HL-60 (cell line): ENCODE data around the gene DYNC1H1.

Experiments
- DNase-seq, 2 experiments: peaks; one replicate each; pipeline ENCODE4 v3.0.0-alpha.2; 2010 to 2020; ENCODE audit warnings: low read depth in 1 of 2, low spot score in 1 of 2
- H3K27ac ChIP-seq: fragments of 250-450 bp; sonication (Bioruptor Pico); replicated peaks from 2 replicates; pipeline ENCODE4 v1.5.1; 2020; ENCODE audit warnings: mild to moderate bottlenecking, moderate library complexity
- H3K27me3 ChIP-seq: fragments of 250-450 bp; sonication (Bioruptor Pico); 2 replicates; pipeline ENCODE4 v1.5.1; 2021; ENCODE audit warnings: mild to moderate bottlenecking, moderate library complexity; ENCODE audit not compliant: insufficient read depth, poor library complexity, severe bottlenecking
- H3K4me3 ChIP-seq: replicated peaks from 2 replicates; pipeline ENCODE4 v1.5.1; 2011; ENCODE audit warnings: mild to moderate bottlenecking, control low read depth, low read length; ENCODE audit not compliant: insufficient read depth
- GABPA ChIP-seq: IDR thresholded peaks from 2 replicates; pipeline ENCODE4 v1.6.1; 2012; ENCODE audit warnings: low read depth
- POLR2AphosphoS5 ChIP-seq: IDR thresholded peaks from 2 replicates; pipeline ENCODE4 v1.6.1; 2012; ENCODE audit warnings: low read depth
- SPI1 ChIP-seq: IDR thresholded peaks from 2 replicates; pipeline ENCODE4 v1.6.1; 2012; ENCODE audit warnings: low read depth, mild to moderate bottlenecking, borderline replicate concordance
- TF ChIP-seq, protein P1 (sequence below): IDR thresholded peaks from 2 replicates; pipeline ENCODE4 v1.6.1; 2012; ENCODE audit warnings: low read depth; ENCODE audit not compliant: insufficient replicate concordance
- TF ChIP-seq, protein P2 (sequence below): IDR thresholded peaks from one replicate; pipeline ENCODE4 v1.5.1; 2011; ENCODE audit warnings: low read length, control low read depth, inconsistent platforms; ENCODE audit not compliant: insufficient read depth

Gene DYNC1H1

DNA sequence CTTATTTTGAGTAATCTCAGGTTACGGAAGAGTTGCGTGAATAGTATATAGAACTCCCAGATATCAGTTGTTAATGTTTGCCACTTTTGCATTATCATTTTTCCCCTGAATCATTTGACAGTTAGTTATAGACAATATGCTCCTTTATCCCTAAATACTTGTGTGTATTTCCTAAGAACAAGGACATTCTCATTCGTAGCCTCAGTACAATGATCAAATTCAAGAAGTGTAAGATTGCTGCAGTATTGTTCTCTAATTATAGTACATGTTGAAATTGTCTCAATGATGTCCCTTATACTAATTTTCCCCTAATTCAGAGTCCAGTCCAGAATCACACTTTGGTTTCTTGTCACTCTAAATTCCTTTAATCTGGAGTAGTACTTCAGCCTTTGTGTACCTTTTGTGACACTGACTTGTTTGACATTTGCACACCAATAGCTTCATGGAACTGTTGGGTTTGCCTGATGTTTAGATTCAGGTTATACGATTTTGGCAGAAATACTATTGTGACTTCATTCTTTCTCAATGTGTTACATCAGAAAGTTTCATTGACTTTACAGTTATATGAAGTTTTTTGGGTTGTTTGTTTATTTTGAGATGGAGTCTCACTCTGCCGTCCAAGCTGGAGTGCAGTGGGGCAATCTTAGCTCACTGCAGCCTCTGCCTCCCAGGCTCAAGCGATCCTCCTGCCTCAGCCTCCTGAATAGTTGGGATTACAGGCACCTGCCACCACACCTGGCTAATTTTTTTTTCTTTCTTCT is 13.1 kb downstream of the DYNC1H1 start:
- no peak overlapping the region for H3K27ac ChIP-seq
- H3K27me3 ChIP-seq = no peaks in the 10 kb centered on the region
- no peak overlapping the region for H3K4me3 ChIP-seq
- DNase-seq = no peak
- TF ChIP-seq GABPA = no peak
- TF ChIP-seq, protein P1, sequence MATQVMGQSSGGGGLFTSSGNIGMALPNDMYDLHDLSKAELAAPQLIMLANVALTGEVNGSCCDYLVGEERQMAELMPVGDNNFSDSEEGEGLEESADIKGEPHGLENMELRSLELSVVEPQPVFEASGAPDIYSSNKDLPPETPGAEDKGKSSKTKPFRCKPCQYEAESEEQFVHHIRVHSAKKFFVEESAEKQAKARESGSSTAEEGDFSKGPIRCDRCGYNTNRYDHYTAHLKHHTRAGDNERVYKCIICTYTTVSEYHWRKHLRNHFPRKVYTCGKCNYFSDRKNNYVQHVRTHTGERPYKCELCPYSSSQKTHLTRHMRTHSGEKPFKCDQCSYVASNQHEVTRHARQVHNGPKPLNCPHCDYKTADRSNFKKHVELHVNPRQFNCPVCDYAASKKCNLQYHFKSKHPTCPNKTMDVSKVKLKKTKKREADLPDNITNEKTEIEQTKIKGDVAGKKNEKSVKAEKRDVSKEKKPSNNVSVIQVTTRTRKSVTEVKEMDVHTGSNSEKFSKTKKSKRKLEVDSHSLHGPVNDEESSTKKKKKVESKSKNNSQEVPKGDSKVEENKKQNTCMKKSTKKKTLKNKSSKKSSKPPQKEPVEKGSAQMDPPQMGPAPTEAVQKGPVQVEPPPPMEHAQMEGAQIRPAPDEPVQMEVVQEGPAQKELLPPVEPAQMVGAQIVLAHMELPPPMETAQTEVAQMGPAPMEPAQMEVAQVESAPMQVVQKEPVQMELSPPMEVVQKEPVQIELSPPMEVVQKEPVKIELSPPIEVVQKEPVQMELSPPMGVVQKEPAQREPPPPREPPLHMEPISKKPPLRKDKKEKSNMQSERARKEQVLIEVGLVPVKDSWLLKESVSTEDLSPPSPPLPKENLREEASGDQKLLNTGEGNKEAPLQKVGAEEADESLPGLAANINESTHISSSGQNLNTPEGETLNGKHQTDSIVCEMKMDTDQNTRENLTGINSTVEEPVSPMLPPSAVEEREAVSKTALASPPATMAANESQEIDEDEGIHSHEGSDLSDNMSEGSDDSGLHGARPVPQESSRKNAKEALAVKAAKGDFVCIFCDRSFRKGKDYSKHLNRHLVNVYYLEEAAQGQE = no peak
- TF ChIP-seq, protein P2, sequence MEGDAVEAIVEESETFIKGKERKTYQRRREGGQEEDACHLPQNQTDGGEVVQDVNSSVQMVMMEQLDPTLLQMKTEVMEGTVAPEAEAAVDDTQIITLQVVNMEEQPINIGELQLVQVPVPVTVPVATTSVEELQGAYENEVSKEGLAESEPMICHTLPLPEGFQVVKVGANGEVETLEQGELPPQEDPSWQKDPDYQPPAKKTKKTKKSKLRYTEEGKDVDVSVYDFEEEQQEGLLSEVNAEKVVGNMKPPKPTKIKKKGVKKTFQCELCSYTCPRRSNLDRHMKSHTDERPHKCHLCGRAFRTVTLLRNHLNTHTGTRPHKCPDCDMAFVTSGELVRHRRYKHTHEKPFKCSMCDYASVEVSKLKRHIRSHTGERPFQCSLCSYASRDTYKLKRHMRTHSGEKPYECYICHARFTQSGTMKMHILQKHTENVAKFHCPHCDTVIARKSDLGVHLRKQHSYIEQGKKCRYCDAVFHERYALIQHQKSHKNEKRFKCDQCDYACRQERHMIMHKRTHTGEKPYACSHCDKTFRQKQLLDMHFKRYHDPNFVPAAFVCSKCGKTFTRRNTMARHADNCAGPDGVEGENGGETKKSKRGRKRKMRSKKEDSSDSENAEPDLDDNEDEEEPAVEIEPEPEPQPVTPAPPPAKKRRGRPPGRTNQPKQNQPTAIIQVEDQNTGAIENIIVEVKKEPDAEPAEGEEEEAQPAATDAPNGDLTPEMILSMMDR = no peak
- TF ChIP-seq SPI1 = no peak
- TF ChIP-seq POLR2AphosphoS5 = no peak

DNA sequence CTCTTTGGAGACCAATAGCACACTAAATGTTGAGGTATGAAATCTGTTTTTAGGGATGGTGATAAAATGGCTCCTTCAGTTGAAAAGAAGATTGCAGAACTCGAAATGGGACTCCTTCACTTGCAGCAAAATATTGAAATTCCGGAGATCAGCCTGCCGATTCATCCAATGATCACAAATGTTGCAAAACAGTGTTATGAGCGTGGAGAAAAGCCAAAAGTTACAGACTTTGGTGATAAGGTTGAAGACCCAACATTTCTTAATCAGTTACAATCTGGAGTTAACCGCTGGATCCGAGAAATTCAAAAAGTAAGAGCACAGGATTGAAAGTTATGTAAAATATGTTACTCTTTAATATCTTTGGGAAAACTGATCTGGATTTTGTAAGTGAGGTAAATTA is 15.3 kb downstream of the DYNC1H1 start:
- DNase-seq = no peak
- H3K4me3 ChIP-seq = no peak overlapping the region
- no peak overlapping the region for H3K27ac ChIP-seq
- H3K27me3 ChIP-seq = no peaks in the 10 kb centered on the region
- no peak for TF ChIP-seq GABPA
- TF ChIP-seq, protein P2 = no peak
- TF ChIP-seq SPI1 = no peak
- TF ChIP-seq POLR2AphosphoS5 = no peak

DNA sequence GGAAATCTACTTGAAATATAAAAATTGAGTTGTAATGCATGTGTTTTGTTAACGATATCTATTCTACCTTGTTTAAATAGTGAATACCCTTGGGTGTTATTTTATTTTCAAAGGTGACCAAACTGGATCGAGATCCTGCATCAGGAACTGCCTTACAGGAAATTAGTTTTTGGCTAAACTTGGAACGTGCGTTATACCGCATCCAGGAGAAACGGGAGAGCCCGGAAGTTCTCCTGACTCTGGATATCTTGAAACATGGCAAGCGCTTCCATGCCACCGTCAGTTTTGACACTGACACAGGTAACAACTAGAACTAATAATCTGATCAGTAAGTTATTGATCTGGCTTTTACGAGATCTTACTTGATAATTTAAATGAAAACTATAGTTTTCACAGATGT is 15.9 kb downstream of the DYNC1H1 start:
- TF ChIP-seq POLR2AphosphoS5 (no peak), SPI1 (no peak)
- Histone ChIP-seq H3K27ac (no peak overlapping the region), H3K4me3 (no peak overlapping the region), H3K27me3 (no peaks in the 10 kb centered on the region)
- no peak for DNase-seq

DNA sequence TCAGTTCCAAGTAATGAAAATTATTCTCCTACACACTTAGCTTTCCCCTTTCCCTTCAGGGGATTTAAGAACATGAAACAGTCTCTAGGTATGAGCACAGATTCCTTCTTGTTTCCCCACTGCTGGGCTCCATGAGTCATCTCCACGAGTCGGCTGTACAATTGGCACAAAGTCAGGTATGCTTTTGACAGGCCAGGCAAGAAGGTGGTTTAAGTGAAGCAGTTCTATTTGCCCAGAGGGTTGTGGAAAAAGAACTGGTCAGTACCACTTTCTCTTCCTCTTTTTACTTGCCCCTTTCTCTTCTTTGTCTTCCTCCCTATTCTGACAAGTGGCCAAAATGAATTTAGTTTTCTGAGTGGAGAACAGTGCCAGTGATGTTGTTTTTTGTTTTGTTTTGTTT is 16.3 kb downstream of the DYNC1H1 start:
- TF ChIP-seq POLR2AphosphoS5 = no peak
- peak; percentile 62 for TF ChIP-seq SPI1
- TF ChIP-seq, protein P2 = no peak
- TF ChIP-seq GABPA = no peak
- TF ChIP-seq, protein P1 = no peak

More for the DNA sequence above, 16.3 kb downstream of the DYNC1H1 start:
- H3K27ac ChIP-seq = no peak overlapping the region
- DNase-seq = peak in 1 of 2 experiments; percentile 9
- no peaks in the 10 kb centered on the region for H3K27me3 ChIP-seq
- no peak overlapping the region for H3K4me3 ChIP-seq
